NCI-H510A (cell line): Measurements from ENCODE around the gene PLEKHA7.
A peak's percentile ranks its signal among the peaks of the same experiment; 100 is the strongest.

ENCODE experiments used
- DNase-seq: peaks from one replicate; lab custom pipeline; 2025; lab: John Stamatoyannopoulos, UW

The PLEKHA7 gene

GRCh38 chr11:16841481-16841880 is 172.7 kb downstream of the PLEKHA7 start:
- no peak for DNase-seq

GRCh38 chr11:16840951-16841350 is 173.3 kb downstream of the PLEKHA7 start:
- no peak for DNase-seq

- no peak for DNase-seq
Measured at GRCh38 chr11:16839821-16840220, 174.4 kb downstream of the PLEKHA7 start.

GRCh38 chr11:16834384-16834783 is 179.8 kb downstream of the PLEKHA7 start:
- no peak for DNase-seq

DNA sequence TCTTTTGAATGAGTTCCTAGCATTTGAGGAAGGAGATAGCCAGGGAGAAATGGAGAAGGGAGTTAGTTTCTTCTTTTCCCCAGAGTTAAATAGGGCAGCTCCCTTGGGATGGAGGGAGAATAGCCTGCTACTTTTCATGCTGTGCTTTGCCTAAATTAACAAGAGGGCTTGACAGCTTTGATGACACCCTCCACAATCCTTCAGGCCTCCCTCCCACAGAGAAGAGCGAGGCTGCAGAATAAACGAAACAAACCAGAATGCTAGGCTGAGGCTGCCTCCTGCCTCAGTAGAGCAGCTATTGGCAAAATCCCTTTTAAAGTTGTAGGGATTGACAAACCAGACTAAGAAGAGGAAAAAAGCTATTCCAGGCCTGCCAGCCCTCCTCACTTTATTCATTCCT is 181.2 kb downstream of the PLEKHA7 start:
- DNase-seq = no peak

DNA sequence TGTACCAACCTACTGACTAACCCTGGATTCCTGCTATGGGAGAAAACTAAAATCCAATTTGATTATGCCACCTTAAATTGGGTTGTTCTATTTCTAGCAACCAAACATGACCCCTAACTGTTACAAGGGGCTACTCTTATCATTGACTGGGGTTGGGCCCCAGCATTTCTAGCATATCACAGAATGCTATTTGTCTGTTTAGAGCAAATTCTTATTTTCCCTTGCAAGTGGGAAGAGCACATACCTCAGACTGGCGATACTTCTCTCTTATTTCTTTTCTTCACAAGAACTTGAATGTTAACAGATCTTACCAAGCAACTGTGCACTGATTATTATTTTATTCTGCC is 182.0 kb downstream of the PLEKHA7 start:
- no peak for DNase-seq

DNA sequence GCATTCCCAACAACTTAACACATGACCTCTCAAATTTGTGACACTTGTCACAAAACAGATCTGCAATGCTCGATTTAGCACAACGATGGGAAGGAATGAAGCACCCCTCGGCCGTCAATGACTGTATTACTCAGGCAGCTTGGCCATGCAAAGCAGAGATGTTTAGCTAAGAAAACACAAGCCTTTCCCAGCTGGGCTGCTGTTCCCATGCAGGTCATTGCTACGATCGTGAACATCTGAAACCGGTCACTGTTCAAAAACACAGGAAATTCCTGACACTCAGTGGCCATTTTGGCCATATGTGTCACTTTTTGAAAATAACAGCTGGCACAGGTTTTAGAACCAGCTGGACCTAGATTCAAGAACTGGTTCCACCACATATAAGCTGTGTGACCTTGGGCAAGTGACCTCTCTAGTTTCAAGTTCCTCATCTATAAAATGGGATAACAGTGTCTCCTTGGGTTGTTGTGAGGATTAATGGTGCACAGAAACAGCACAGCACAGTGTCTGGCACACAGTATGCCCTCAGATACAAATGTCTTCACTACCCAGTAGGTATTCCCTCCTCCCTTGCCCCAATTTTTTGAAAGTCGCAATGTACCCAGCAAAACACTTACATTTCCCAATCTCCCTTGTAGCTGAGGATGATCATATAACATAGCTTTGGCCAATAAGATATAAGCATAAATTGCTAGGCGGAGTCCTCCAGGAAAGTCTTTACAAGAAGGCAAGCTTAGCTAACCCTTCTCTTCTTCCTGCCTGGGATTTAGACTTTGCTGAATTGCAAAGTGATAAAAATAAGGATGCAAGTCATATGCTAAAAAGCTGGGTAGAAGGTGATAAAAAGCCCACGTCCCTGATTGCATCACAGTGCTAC is 182.7 kb downstream of the PLEKHA7 start:
- DNase-seq = no peak

DNA sequence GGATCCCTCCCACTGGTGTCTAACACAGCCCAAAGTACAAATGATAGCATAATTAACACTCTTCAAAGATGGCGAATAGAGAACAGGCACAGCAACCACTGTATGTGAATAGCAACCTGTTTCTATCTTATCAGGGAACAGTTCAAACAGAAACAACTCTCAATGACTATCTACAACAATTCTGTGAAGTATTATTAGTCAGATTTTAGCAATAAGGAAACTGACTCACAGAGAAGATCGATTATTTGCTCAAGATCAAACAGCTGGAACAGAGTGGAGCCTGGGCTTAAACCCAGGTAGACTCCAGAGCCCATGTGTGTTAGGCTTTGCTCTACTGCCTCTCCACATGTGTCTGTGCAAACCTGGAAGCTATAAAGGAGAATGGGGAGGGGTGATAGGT is 187.1 kb downstream of the PLEKHA7 start:
- no peak for DNase-seq

DNA sequence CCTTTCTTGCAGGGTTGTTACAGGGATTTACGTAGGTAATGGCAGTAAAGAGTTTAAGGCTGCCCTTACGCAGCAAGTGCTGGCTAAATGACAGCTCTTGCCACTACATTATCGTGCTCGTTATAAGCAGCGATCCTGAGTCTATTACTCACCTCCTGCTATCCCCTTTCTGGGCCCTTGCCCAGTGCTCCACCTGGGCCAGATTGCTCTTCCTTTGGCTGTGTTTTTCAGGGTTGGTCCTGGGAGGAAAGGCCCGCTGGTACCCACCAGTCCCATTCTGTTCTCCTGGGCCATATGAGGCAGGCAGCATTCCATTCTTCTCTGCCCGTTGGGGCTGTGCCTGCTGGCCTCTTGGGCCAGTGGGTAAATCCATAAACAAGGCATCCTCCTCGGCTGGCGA is 188.2 kb downstream of the PLEKHA7 start:
- no peak for DNase-seq

- DNase-seq = no peak
Measured at GRCh38 chr11:16825101-16825500, 189.1 kb downstream of the PLEKHA7 start.

DNA sequence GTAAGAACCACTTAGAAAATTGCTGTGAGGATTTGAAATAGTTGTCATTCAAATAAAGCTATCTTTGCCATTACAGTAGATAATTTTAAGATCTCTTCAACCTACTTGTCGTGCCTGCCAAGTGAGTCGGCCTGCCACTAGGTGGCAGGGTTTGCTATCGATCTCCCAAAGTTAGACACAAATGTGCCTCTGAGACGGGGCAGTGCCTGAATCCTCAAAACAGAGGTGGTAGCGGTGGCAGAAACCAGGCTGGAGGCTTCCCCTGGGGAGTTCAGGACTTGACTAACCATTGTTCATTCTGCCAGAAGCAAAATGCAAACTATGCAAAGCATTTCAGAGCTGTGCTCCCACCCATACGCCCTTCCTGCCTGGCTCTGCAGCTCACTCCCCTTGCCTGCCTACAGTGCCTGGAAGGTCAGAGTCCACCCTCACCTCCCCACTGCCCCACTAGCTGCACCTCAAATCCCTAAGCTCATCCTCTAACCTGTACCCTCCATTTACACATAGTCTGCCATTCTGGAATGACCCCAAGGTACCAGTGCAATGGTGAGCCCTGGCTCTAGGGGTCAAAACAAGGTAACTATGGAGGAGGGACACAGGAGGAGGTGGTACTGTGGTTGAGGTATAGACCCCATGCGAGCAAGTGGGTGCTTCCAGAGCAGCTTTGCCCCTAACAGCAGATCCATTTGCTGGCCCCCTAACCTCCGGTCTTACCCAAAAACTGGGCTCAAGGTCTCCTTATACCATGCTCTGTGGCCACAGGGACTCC is 193.7 kb downstream of the PLEKHA7 start:
- peak; percentile 3 for DNase-seq

GRCh38 chr11:16818284-16818683 is 195.9 kb downstream of the PLEKHA7 start:
- no peak for DNase-seq

- no peak for DNase-seq
Measured at GRCh38 chr11:16817351-16817750, 196.9 kb downstream of the PLEKHA7 start.

DNA sequence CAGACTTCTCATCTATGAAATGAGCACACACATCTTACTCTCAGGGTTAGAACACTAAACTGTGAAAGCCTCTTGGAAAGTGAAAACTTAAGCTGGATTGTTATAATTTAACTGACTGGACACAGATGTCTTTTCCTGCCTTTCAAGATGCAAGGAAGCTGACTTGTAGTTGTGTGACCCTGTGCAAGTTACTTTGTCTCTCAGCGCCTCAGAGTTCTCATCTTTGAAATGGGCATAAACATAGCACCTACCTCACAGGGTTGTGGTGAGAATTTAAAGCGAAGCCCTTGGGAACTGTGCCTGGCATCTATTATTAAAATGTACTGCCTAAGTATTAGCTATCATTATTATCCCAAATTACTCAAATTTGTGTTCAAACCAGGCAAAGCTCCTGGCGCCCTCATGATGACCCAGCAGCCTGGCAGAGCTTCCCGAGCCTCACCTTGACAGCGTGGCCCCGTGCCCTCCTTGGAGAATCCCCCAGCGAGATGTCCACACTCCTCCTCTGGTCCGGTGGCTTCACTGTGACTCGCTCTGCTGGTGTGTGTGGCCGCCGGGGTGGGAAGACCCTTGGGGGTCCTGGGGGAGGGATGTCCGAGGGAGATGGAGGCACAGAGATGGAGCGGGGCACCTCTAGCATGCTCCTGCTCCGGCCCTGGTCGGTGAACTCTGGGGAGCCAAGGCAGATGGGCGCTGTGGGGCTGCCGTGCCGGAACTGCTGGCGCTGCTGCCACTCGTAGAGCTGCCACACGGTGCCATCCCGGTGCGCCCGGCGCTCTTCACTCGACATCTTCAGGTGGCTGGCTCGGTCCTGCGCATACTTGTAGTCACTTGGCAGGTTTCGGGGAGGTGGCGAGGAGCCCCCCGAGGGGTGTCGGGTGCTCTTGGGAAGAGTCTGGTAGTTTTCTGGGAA is 197.6 kb downstream of the PLEKHA7 start:
- DNase-seq = no peak

GRCh38 chr11:16815047-16815767 is 199.0 kb downstream of the PLEKHA7 start:
- peak; percentile 2 for DNase-seq

DNA sequence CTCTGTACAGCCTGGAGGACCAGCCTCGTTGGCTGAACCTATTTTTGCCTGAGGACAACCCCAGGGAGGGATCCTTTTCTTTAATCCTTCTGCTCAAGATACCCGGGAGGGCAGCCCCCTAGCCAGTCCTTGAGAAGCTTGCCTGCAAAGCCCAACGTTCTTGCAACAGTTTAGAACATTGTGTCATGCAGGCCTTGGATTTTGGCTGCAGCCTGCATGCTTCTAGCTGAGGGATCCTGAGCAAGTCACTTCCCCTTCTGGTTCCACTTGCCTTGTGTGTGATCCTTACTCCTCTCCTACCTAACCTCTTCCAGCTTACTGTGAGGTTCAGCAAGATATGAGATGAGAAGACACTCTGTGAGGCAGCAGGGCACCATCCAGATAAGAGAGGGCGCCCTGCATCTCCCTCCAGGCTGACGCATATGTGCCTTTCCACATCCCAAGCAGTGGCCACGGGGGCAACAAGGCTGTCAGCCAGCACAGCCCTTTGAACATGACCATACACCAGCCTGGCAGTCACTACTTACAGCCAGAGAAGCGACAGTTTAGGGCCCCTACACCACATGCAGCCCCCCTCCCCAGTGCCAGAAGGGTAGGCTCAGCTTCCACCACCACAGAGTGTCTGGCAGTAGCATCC is 199.7 kb downstream of the PLEKHA7 start:
- DNase-seq = no peak

DNA sequence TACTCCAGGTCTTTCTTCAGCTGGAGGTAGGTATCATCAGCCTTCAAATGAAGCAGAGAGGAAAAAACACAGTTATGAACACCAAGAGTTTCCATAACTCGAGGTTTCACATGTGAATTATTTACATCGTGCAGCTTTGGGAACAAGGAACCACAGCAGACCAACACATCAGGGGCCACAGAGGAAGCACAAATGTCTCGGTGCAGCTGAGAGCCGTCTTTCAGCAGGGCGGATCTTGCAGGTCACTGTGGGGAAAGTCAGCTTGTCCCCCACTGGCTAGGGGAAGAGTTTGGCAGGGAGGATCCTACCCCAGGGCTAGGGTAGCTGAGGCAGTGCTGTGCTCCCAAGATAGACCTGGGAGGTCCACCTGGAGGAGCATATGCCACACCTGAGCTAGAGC is 201.1 kb downstream of the PLEKHA7 start:
- no peak for DNase-seq

- DNase-seq = no peak
Measured at GRCh38 chr11:16812274-16812673, 201.9 kb downstream of the PLEKHA7 start.

- DNase-seq = no peak
Measured at GRCh38 chr11:16811136-16812020, 202.8 kb downstream of the PLEKHA7 start.
